GM12873 (cell line): Measurements from ENCODE around the gene PA2G4.

ENCODE experiments used
- CTCF ChIP-seq: IDR thresholded peaks from 2 replicates; pipeline ENCODE4 v1.5.1; 2012; ENCODE audit warnings: low read depth, mild to moderate bottlenecking, moderate library complexity, low read length, control low read depth; ENCODE audit not compliant: insufficient read depth; ENCODE audit errors: missing control alignments

PA2G4 gene

GRCh38 chr12:56115329-56115728 lies 11.0 kb downstream of the PA2G4 start:
- no peak for TF ChIP-seq CTCF

- no peak for TF ChIP-seq CTCF
These were observed 12.1 kb downstream of the PA2G4 start, which contains the start of gene RPL41 for GRCh38 chr12:56116267-56117081. Gene RPL41, plus strand, starts transcription at chr12:56116633.

- TF ChIP-seq CTCF, result peak; percentile 49
These were observed 13.7 kb downstream of the PA2G4 start, which contains the start of gene ZC3H10 for GRCh38 chr12:56117778-56118687. Gene ZC3H10, plus strand, starts transcription at chr12:56118266. Its CDS starts 2,297 bp downstream, at chr12:56120563.

- TF ChIP-seq CTCF, result no peak
These were observed 14.5 kb downstream of the PA2G4 start for GRCh38 chr12:56118688-56119357.

- peak; percentile 76 for TF ChIP-seq CTCF
These were observed 15.0 kb downstream of the PA2G4 start for GRCh38 chr12:56119361-56119796.

GRCh38 chr12:56120158-56120846 lies 15.9 kb downstream of the PA2G4 start:
- no peak for TF ChIP-seq CTCF
